GM12878 (cell line): Measurements from ENCODE around the gene DEFB132. TPM values are rescaled to one million over a fixed set of nuclear protein-coding genes. Genes with fewer than 3 reads are reported as not detected.

Experiments used
- ATAC-seq: fragments of 200-7000 bp; cut with Tn5 transposase; 3 replicates; pipeline ENCODE4 v1.9.1; 2020; ENCODE audit warnings: mild to moderate bottlenecking, moderate library complexity
- BruUV-seq: library from RNA; stranded (reverse); fragments of 400-500 nt; replicated peaks from 2 replicates; lab custom pipeline; 2021; lab: Mats Ljungman, UMichigan
- CTCF ChIA-PET: fragments of 300-600 bp; sonication (Branson Sonifier 250); formaldehyde crosslinking; extraction: SDS; loops from one replicate; lab custom pipeline; 2021; ENCODE audit warnings: inconsistent platforms; lab: Yijun Ruan, JAX
- POLR2A ChIA-PET: fragments of 350-600 bp; formaldehyde crosslinking; extraction: SDS; loops from one replicate; lab custom pipeline; 2021; ENCODE audit warnings: inconsistent platforms; lab: Charles Lee
- RAD21 ChIA-PET: fragments of 300-600 bp; sonication (Branson Sonifier 250); formaldehyde crosslinking; loops from one replicate; lab custom pipeline; 2023; ENCODE audit warnings: antibody characterized with exemption; ENCODE audit not compliant: unreplicated experiment; lab: Charles Lee
- SMC1A ChIA-PET: fragments of 300-600 bp; sonication (Branson Sonifier 250); formaldehyde crosslinking; loops from one replicate; lab custom pipeline; 2023; ENCODE audit not compliant: unreplicated experiment, uncharacterized antibody; lab: Charles Lee
- DNase-seq: peaks from one replicate; pipeline ENCODE4 v3.0.0-alpha.2; 2011; ENCODE audit warnings: low read depth, low spot score
- FAIRE-seq: peaks from 3 replicates; lab custom pipeline; 2011; peaks lifted over from hg19 to GRCh38; lab: Jason Lieb, UNC
- H2AFZ ChIP-seq: 2 replicates; pipeline ENCODE4 v1.6.0; 2011; ENCODE audit warnings: low read depth, low read length, control low read depth; ENCODE audit not compliant: control insufficient read depth
- H3K27ac ChIP-seq: 2 replicates; pipeline ENCODE4 v1.5.1; 2011; ENCODE audit warnings: control low read depth; ENCODE audit not compliant: control insufficient read depth, insufficient read depth
- H3K27me3 ChIP-seq, 2 experiments: replicated peaks in 1 of 2; 2 replicates each; pipeline versions ENCODE4 v1.6.0 to v1.6.1; 2011; ENCODE audit warnings: low read length in 1 of 2; ENCODE audit not compliant: control insufficient read depth in 2 of 2, insufficient read depth in 2 of 2
- H3K36me3 ChIP-seq, 2 experiments: 2 replicates each; pipeline ENCODE4 v1.5.1; 2011; ENCODE audit warnings: low read length in 1 of 2; ENCODE audit not compliant: control insufficient read depth in 2 of 2, insufficient read depth in 2 of 2
- H3K4me1 ChIP-seq: 2 replicates; pipeline ENCODE4 v1.6.1; 2011; ENCODE audit warnings: mild to moderate bottlenecking, low read length, moderate library complexity, mixed read lengths; ENCODE audit not compliant: control insufficient read depth, insufficient read depth
- H3K4me2 ChIP-seq: 2 replicates; pipeline ENCODE4 v1.6.0; 2011; ENCODE audit warnings: control low read depth; ENCODE audit not compliant: control insufficient read depth, insufficient read depth
- H3K4me3 ChIP-seq: fragments of 200-600 bp; sonication (generic); 2 replicates; pipeline ENCODE4 v1.5.1; 2016
- H3K79me2 ChIP-seq: 2 replicates; pipeline ENCODE4 v1.6.0; 2011; ENCODE audit warnings: low read length; ENCODE audit not compliant: control insufficient read depth, insufficient read depth
- H3K9ac ChIP-seq: 2 replicates; pipeline ENCODE4 v1.8.0; 2011; ENCODE audit warnings: low read length, control low read depth, mixed read lengths; ENCODE audit not compliant: control insufficient read depth, insufficient read depth
- H3K9me3 ChIP-seq: replicated peaks from 3 replicates; pipeline ENCODE4 v1.5.1; 2011; ENCODE audit warnings: mild to moderate bottlenecking, low read length; ENCODE audit not compliant: control insufficient read depth, insufficient read depth
- H4K20me1 ChIP-seq: 2 replicates; pipeline ENCODE4 v1.6.0; 2011; ENCODE audit not compliant: control insufficient read depth, insufficient read depth
- CREM ChIP-seq: IDR thresholded peaks from 2 replicates; pipeline ENCODE4 v1.6.1; 2014; ENCODE audit warnings: antibody characterized with exemption, low read depth
- IRF3 ChIP-seq: fragments of 450-650 bp; IDR thresholded peaks from 2 replicates; pipeline ENCODE4 v1.6.1; 2014; ENCODE audit warnings: mild to moderate bottlenecking
- NFYA ChIP-seq: IDR thresholded peaks from 2 replicates; pipeline ENCODE4 v1.6.1; 2011; ENCODE audit warnings: low read depth, mild to moderate bottlenecking, low read length, improper control_type of control experiment, borderline replicate concordance
- POLR2AphosphoS5 ChIP-seq: IDR thresholded peaks from 2 replicates; pipeline ENCODE4 v1.6.1; 2011; ENCODE audit warnings: mild to moderate bottlenecking, low read length, inconsistent platforms
- RAD21 ChIP-seq: IDR thresholded peaks from 2 replicates; pipeline ENCODE4 v1.6.1; 2011; ENCODE audit warnings: mild to moderate bottlenecking, low read depth, low read length, moderate library complexity; ENCODE audit not compliant: insufficient read depth
- RELA ChIP-seq: fragments of 450-650 bp; IDR thresholded peaks from 2 replicates; pipeline ENCODE4 v1.8.0; 2014; ENCODE audit warnings: borderline replicate concordance; ENCODE audit not compliant: partially characterized antibody
- RELB ChIP-seq: fragments of 450-650 bp; IDR thresholded peaks from 2 replicates; pipeline ENCODE4 v1.6.1; 2017; ENCODE audit warnings: low read depth, mild to moderate bottlenecking, moderate library complexity
- SIN3A ChIP-seq: IDR thresholded peaks from 2 replicates; pipeline ENCODE4 v1.6.1; 2012; ENCODE audit warnings: low read depth, low read length, improper control_type of control experiment
- SKIL ChIP-seq: fragments of 450-650 bp; IDR thresholded peaks from 2 replicates; pipeline ENCODE4 v1.6.1; 2017; ENCODE audit warnings: mild to moderate bottlenecking, low read depth, inconsistent platforms; ENCODE audit not compliant: poor library complexity, severe bottlenecking
- TAF1 ChIP-seq: IDR thresholded peaks from 2 replicates; pipeline ENCODE4 v1.6.1; 2011; ENCODE audit warnings: mild to moderate bottlenecking, low read depth, low read length, borderline replicate concordance
- in situ Hi-C: fragments of 300-500 bp; cut with MboI; formaldehyde crosslinking; loops from 9 replicates; pipeline ENCODE4 v1.14.3; 2018; ENCODE audit warnings: mixed read lengths
- intact Hi-C: fragments of 100-400 bp; cut with micrococcal nuclease; formaldehyde crosslinking; loops from one replicate; pipeline ENCODE4 v1.14.2; 2022; ENCODE audit not compliant: unreplicated experiment
- polyA plus RNA-seq, 11 experiments: library from polyadenylated mRNA; depleted of rRNA in 4 of 11; unstranded in 6 of 11; stranded (reverse) in 5 of 11; fragments of >200 nt; fragmentation: Nextera tagmentation in 4 of 11; fragmentation: Illumina TruSeq in 1 of 11; extraction: Ambion mirVana in 4 of 11; extraction: Trizol in 1 of 11; gene quantifications; 1 replicate in 1 of 11; 2 replicates in 10 of 11; pipeline versions ENCODE4 v1.2.1 to v1.2.3, GENCODE V29; 2011 to 2016; ENCODE audit warnings: inconsistent platforms in 2 of 11, missing spikeins in 2 of 11, low read depth in 1 of 11
- total RNA-seq, 4 experiments: library from RNA; depleted of rRNA in 3 of 4; stranded (reverse); fragments of >200 nt in 3 of 4; fragmentation: Illumina TruSeq in 1 of 4; extraction: Trizol in 1 of 4; gene quantifications; 2 replicates each; pipeline versions ENCODE4 v1.2.1 to v1.2.3, GENCODE V29; 2013 to 2021
- TF ChIP-seq, protein P1 (sequence below): fragments of 450-650 bp; formaldehyde crosslinking; IDR thresholded peaks from 2 replicates; pipeline ENCODE4 v1.4.0; 2020; ENCODE audit warnings: mild to moderate bottlenecking, moderate library complexity
- TF ChIP-seq, protein P2 (sequence below), 3 experiments: IDR thresholded peaks in 2 of 3; conservative IDR thresholded peaks in 1 of 3; 2 replicates each; pipeline ENCODE4 v1.5.1; 2011; ENCODE audit warnings: low read depth in 3 of 3, low read length in 3 of 3, mild to moderate bottlenecking in 3 of 3, control low read depth in 2 of 3, moderate library complexity in 2 of 3, inconsistent platforms in 1 of 3, mixed read lengths in 1 of 3; ENCODE audit not compliant: control insufficient read depth in 2 of 3, insufficient read depth in 1 of 3; ENCODE audit errors: extremely low read depth in 1 of 3

The DEFB132 gene
- total and polyA plus RNA-seq, 10 of the 15 experiments (the other 5 are each of a cell fraction or from before 2014, with no cell fraction given) = not detected

DNA sequence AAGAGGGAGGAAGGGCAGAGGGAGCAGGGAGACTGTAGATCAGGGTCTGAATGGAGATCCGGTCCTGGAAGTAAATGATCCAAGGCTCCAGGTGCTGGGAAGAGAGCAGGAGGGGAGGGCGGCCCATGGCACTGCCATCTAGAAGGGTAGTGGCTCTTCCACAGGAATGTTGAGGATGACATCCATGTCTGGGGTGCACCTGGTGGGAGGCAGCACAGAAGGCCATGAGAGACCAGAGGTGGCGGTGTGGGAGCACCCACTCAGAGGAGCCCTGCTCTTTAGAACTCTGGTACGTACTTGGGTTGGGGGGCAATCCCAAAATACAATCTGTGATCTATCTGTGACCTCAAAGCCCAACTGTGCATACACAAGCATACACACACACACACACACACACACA lies 13.5 kb downstream of the DEFB132 start (continued):
- TF ChIP-seq, protein P1, sequence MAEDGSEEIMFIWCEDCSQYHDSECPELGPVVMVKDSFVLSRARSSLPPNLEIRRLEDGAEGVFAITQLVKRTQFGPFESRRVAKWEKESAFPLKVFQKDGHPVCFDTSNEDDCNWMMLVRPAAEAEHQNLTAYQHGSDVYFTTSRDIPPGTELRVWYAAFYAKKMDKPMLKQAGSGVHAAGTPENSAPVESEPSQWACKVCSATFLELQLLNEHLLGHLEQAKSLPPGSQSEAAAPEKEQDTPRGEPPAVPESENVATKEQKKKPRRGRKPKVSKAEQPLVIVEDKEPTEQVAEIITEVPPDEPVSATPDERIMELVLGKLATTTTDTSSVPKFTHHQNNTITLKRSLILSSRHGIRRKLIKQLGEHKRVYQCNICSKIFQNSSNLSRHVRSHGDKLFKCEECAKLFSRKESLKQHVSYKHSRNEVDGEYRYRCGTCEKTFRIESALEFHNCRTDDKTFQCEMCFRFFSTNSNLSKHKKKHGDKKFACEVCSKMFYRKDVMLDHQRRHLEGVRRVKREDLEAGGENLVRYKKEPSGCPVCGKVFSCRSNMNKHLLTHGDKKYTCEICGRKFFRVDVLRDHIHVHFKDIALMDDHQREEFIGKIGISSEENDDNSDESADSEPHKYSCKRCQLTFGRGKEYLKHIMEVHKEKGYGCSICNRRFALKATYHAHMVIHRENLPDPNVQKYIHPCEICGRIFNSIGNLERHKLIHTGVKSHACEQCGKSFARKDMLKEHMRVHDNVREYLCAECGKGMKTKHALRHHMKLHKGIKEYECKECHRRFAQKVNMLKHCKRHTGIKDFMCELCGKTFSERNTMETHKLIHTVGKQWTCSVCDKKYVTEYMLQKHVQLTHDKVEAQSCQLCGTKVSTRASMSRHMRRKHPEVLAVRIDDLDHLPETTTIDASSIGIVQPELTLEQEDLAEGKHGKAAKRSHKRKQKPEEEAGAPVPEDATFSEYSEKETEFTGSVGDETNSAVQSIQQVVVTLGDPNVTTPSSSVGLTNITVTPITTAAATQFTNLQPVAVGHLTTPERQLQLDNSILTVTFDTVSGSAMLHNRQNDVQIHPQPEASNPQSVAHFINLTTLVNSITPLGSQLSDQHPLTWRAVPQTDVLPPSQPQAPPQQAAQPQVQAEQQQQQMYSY (CRISPR knock-in tag) = no peak
- no peak for TF ChIP-seq TAF1
- TF ChIP-seq POLR2AphosphoS5 = no peak
- TF ChIP-seq RAD21 = no peak
- TF ChIP-seq, protein P2, sequence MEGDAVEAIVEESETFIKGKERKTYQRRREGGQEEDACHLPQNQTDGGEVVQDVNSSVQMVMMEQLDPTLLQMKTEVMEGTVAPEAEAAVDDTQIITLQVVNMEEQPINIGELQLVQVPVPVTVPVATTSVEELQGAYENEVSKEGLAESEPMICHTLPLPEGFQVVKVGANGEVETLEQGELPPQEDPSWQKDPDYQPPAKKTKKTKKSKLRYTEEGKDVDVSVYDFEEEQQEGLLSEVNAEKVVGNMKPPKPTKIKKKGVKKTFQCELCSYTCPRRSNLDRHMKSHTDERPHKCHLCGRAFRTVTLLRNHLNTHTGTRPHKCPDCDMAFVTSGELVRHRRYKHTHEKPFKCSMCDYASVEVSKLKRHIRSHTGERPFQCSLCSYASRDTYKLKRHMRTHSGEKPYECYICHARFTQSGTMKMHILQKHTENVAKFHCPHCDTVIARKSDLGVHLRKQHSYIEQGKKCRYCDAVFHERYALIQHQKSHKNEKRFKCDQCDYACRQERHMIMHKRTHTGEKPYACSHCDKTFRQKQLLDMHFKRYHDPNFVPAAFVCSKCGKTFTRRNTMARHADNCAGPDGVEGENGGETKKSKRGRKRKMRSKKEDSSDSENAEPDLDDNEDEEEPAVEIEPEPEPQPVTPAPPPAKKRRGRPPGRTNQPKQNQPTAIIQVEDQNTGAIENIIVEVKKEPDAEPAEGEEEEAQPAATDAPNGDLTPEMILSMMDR (IDR thresholded peaks at IDR 0.05 in 2 of 3, conservative IDR thresholded peaks at IDR 0.05 in 1 of 3; ENCODE audit: control insufficient read depth in 2 of 3, extremely low read depth in 1 of 3, insufficient read depth in 1 of 3, low read depth in 3 of 3, low read length in 3 of 3) = no peak
- TF ChIP-seq, all 136 proteins: peak for 0

GRCh38 chr20:271528-271927 lies 14.0 kb downstream of the DEFB132 start:
- H3K4me2 ChIP-seq = no peak overlapping the region
- H3K4me3 ChIP-seq = no peak overlapping the region
- ChIA-PET POLR2A (no interaction called here), SMC1A (no interaction called here), CTCF (interaction anchor here (5.6 kb wide), 1 partner anchor 59 kb away, joined by 32 read pairs; no protein-coding TSS in a partner anchor), RAD21 (interaction anchor here (1.1 kb wide), 1 partner anchor 59 kb away, joined by 4 read pairs; no protein-coding TSS in a partner anchor)
- H3K27me3 ChIP-seq = no peaks in the 10 kb centered on the region
- no peak for FAIRE-seq
- intact Hi-C loops (no loop called here), in situ Hi-C loops (no loop called here)
- no TSS peak for BruUV-seq
- no peak overlapping the region for H2AFZ ChIP-seq
- no peaks in the 10 kb centered on the region for H3K4me1 ChIP-seq
- peaks cover under 1 to 3% of the 10 kb centered on the region in 2 experiments; a peak in 1 of 4 replicates for H3K36me3 ChIP-seq
- no peaks in the 10 kb centered on the region for H4K20me1 ChIP-seq
- no peaks in the 10 kb centered on the region for H3K9me3 ChIP-seq
- H3K9ac ChIP-seq = no peak overlapping the region
- H3K27ac ChIP-seq = no peak overlapping the region
- ATAC-seq = no peak
- no peaks in the 10 kb centered on the region for H3K79me2 ChIP-seq
- DNase-seq = no peak
- TF ChIP-seq RELB (no peak), SKIL (no peak), NFYA (no peak), CREM (no peak), RELA (no peak), IRF3 (no peak), SIN3A (no peak)
